Measurements from ENCODE around the gene GREM2.

The GREM2 gene

GRCh38 chr1:240527086-240527485 lies 84.9 kb downstream of the GREM2 start:
- in situ Hi-C loops (cut with MboI; ENCODE audit: low pct_unique_long_range_greater_than_20kb, low sequenced_read_pairs, unreplicated experiment): no loop called here
- DNase-seq (ENCODE audit: low spot score): no peak
- no peak for TF ChIP-seq CTCF (IDR thresholded peaks at IDR 0.05; ENCODE audit: extremely low read depth, insufficient read depth, missing control alignments)

GRCh38 chr1:240526312-240526711 lies 85.6 kb downstream of the GREM2 start:
- in situ Hi-C loops (cut with MboI; ENCODE audit: low pct_unique_long_range_greater_than_20kb, low sequenced_read_pairs, unreplicated experiment): no loop called here
- TF ChIP-seq CTCF (IDR thresholded peaks at IDR 0.05; ENCODE audit: extremely low read depth, insufficient read depth, missing control alignments): no peak
- DNase-seq (ENCODE audit: low spot score): no peak

DNA sequence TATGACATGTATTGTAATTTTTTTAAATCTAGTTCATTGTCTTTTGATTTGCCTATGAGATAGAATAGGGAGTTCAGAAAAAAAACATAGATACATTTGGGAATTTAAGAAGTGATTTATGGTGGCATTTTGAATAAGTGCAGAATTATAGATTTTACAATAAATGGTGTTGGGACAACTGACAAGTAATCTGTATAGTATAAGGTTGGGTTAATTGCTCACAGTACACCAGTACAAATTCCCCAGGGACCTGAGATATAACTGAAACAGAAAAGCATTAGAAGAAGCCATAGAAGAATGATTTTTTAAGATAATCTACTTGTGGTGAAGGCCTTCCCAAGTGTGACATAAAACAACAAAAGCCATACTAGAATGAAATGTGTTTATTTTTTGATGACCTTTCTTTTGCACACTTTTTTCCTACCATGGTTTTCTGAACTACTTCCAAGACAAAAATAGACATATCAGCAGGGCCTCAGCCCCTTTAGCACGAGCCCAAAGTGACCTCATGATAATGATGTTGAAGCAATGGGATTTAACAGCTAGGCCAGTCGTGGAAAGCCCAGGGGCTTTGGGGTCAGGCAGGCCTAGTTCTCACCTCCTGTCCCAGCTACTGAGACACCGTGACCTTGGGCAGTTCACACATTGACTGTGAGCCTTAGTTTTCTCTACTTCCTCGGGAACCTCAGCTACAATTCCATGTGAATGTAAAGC lies 87.4 kb downstream of the GREM2 start:
- no peak for TF ChIP-seq CTCF (IDR thresholded peaks at IDR 0.05; ENCODE audit: extremely low read depth, insufficient read depth, missing control alignments)
- DNase-seq (ENCODE audit: low spot score): no peak
- in situ Hi-C loops (cut with MboI; ENCODE audit: low pct_unique_long_range_greater_than_20kb, low sequenced_read_pairs, unreplicated experiment): no loop called here

GRCh38 chr1:240522122-240522822 lies 89.7 kb downstream of the GREM2 start:
- TF ChIP-seq CTCF (IDR thresholded peaks at IDR 0.05; ENCODE audit: extremely low read depth, insufficient read depth, missing control alignments): no peak
- in situ Hi-C loops (cut with MboI; ENCODE audit: low pct_unique_long_range_greater_than_20kb, low sequenced_read_pairs, unreplicated experiment): no loop called here
- DNase-seq (ENCODE audit: low spot score): no peak

GRCh38 chr1:240517891-240518290 lies 94.1 kb downstream of the GREM2 start:
- DNase-seq (ENCODE audit: low spot score): no peak
- in situ Hi-C loops (cut with MboI; ENCODE audit: low pct_unique_long_range_greater_than_20kb, low sequenced_read_pairs, unreplicated experiment): no loop called here
- no peak for TF ChIP-seq CTCF (IDR thresholded peaks at IDR 0.05; ENCODE audit: extremely low read depth, insufficient read depth, missing control alignments)

DNA sequence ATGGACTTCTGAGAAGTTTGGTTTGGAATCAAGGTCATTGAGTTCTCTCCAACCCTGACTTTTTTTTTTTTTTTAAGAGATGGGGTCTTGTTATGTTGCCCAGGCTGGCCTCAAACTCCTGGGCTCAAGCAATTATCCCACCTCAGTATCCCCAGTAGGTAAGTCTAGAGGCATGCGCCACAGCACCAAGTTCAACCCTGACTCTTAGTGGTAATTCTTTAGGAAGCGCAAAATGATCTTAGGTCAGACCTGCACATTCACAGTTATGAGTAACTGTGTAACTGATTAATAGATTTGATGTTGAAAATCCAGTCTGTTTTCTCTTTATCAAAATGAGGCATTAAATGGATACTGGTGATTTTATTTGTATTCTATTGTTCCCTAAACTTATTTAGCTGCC lies 95.9 kb downstream of the GREM2 start:
- in situ Hi-C loops (cut with MboI; ENCODE audit: low pct_unique_long_range_greater_than_20kb, low sequenced_read_pairs, unreplicated experiment): no loop called here
- TF ChIP-seq CTCF (IDR thresholded peaks at IDR 0.05; ENCODE audit: extremely low read depth, insufficient read depth, missing control alignments): no peak
- no peak for DNase-seq (ENCODE audit: low spot score)

Measured in GM13977 (cell line).